Glutamatergic neuron (in vitro differentiated cells): ENCODE results near the gene VSTM1. TPM values are rescaled to one million over a fixed set of nuclear protein-coding genes. Genes with fewer than 3 reads are reported as not detected.
A peak's percentile ranks its signal among the peaks of the same experiment; 100 is the strongest.
"Not testable (repeated sequence)": the region's sequence is repeated elsewhere in the genome, so short reads cannot be mapped to it uniquely, and the experiment has no call there.

Experiments used
- DNase-seq: peaks from one replicate; pipeline ENCODE4 v3.0.0; 2022
- H3K27ac Mint-ChIP-seq: one replicate; pipeline ENCODE4 v1.8.0; 2020; ENCODE audit warnings: mild to moderate bottlenecking, mixed read lengths, inconsistent platforms; ENCODE audit not compliant: unreplicated experiment
- H3K27me3 Mint-ChIP-seq: one replicate; pipeline ENCODE4 v1.8.0; 2020; ENCODE audit warnings: mild to moderate bottlenecking, moderate library complexity, mixed read lengths, inconsistent platforms; ENCODE audit not compliant: unreplicated experiment
- H3K36me3 Mint-ChIP-seq: one replicate; pipeline ENCODE4 v1.8.0; 2020; ENCODE audit warnings: mild to moderate bottlenecking, mixed read lengths, inconsistent platforms; ENCODE audit not compliant: unreplicated experiment
- H3K4me1 Mint-ChIP-seq: one replicate; pipeline ENCODE4 v1.8.0; 2020; ENCODE audit warnings: mild to moderate bottlenecking, low read depth, mixed read lengths, inconsistent platforms; ENCODE audit not compliant: unreplicated experiment
- H3K4me3 Mint-ChIP-seq: one replicate; pipeline ENCODE4 v1.8.0; 2020; ENCODE audit warnings: mild to moderate bottlenecking, mixed read lengths, inconsistent platforms; ENCODE audit not compliant: unreplicated experiment
- H3K9me3 Mint-ChIP-seq: one replicate; pipeline ENCODE4 v1.8.0; 2020; ENCODE audit warnings: mild to moderate bottlenecking, moderate library complexity, mixed read lengths, inconsistent platforms; ENCODE audit not compliant: unreplicated experiment
- CTCF ChIP-seq: fragments of 200-600 bp; sonication (generic); IDR thresholded peaks from one replicate; pipeline ENCODE4 v1.5.0; 2021; ENCODE audit not compliant: partially characterized antibody, unreplicated experiment
- total RNA-seq: library from RNA; stranded (reverse); fragmentation: NEBNext Ultra II Directional; extraction: Animal tissue kit (Norgen Biotek cat#: 25700); gene quantifications from one replicate; pipeline ENCODE4 v1.2.1, GENCODE V29; 2021; ENCODE audit not compliant: unreplicated experiment

The VSTM1 gene
- total RNA-seq, 1 donor from 2014 or later: not detected

DNA sequence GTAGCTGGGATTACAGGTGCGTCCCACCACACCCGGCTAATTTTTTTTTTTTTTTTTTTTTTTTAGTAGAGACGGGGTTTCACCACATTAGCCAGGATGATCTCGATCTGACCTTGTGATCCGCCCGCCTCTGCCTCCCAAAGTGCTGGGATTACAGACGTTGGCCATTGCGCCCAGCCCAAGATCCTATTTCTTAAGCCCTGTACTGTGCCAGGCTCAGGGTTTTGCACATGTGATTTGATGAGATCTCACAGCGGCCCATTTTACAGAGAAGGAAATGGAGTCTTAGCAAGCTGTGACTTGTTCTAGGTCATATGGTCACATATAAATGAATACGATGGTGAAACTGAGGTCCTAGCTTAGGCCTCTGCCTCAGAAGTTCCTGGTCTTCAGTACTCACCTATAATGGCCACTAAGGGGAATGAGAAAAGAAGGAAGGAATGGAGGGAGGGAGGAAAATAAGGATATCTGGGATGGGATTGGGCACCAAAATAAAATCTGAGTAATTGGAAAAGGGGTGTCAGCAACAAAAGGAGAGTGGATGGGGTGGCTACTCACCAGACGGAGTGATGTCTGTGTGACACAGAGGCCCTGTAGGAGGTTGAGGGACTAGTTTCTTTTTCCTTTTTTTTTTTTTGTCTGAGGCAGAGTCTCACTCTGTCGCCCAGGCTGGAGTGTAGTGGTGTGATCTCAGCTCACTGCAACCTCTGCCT lies 35.6 kb upstream of the VSTM1 start:
- H3K36me3 Mint-ChIP-seq: no peaks in the 10 kb centered on the region
- no peak for DNase-seq
- TF ChIP-seq CTCF: no peak
- H3K4me1 Mint-ChIP-seq: peaks cover 2% of the 10 kb centered on the region
- no peak overlapping the region for H3K4me3 Mint-ChIP-seq
- H3K27me3 Mint-ChIP-seq: peaks cover 12% of the 10 kb centered on the region
- H3K9me3 Mint-ChIP-seq: peaks cover 4% of the 10 kb centered on the region
- H3K27ac Mint-ChIP-seq: no peak overlapping the region

DNA sequence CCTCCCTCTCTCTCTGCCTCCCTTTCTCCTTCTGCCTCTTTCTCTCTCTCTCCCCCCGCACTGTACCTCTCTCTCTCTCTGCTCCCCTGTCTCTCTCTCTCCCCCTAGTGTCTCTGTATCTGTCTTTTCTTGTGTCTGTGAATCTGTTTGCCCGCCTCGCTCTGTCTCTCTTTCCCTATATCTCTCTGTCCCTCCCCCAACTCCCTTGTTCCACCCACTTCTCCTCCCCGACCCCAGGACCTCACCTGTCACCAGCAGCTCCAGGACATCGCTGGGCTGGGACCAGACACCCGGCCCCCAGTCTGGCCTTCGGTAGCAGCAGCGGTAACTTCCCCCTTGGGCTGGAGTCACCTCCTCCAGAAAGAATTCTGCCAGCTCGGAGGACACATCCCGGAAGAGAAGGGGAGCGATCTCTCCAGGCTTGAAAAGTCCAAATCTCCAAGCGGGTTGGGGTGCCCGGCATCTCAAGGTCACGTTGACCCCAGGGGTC lies 33.0 kb upstream of the VSTM1 start:
- TF ChIP-seq CTCF: no peak
- Mint-ChIP-seq H3K36me3 (peaks cover 3% of the 10 kb centered on the region), H3K27me3 (peaks cover 8% of the 10 kb centered on the region), H3K9me3 (peaks cover 1% of the 10 kb centered on the region), H3K27ac (no peak overlapping the region), H3K4me1 (no peaks in the 10 kb centered on the region), H3K4me3 (peak overlapping the region; percentile 35)
- DNase-seq: no peak

- H3K27me3 Mint-ChIP-seq, H3K36me3 Mint-ChIP-seq, H3K9me3 Mint-ChIP-seq, H3K4me1 Mint-ChIP-seq, H3K27ac Mint-ChIP-seq: not testable (repeated sequence)
- peak; percentile 73 for DNase-seq
- peak overlapping the region; percentile 85 for H3K4me3 Mint-ChIP-seq
Measured at GRCh38 chr19:54095859-54096616, 32.3 kb upstream of the VSTM1 start.

DNA sequence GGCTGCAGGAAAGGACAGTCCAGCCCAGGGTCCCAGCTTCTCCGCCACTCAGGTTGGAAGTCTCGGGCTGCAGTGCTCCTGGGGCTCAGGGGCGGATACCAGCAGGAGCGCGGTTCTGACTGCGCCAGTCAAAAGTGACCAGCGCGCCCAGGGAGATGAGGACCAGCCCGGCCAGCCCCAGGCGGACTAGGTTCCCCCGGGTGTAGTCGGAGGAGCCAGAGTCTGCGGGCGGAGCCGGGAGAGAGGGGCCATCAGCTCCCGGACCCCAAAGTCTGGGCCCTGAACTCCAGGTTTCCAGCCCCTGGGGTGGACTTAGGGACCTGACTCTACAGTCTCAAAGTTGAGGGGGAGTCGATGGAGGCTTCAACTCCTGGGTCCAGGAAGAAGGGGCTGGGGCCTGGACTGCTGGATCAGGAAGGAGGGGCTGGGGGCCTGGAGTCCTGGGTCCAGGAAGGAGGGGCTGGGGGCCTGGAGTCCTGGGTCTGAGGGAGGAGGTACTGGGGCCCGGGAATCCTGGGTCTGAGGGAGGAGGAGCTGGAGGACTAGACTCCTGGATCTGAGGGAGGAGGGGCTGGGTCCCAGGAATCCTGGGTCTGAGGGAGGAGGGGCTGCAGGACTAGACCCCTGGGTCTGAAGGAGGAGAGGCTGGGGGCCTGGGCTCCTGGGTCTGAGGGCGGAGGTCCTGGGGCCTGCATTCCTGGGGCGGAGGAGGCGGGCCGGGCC lies 31.6 kb upstream of the VSTM1 start:
- H3K4me1 Mint-ChIP-seq: no peaks in the 10 kb centered on the region
- H3K36me3 Mint-ChIP-seq: peaks cover 3% of the 10 kb centered on the region
- H3K9me3 Mint-ChIP-seq: peaks cover 1% of the 10 kb centered on the region
- H3K4me3 Mint-ChIP-seq: no peak overlapping the region
- H3K27ac Mint-ChIP-seq: no peak overlapping the region
- peaks cover 8% of the 10 kb centered on the region for H3K27me3 Mint-ChIP-seq
- no peak for TF ChIP-seq CTCF
- no peak for DNase-seq

DNA sequence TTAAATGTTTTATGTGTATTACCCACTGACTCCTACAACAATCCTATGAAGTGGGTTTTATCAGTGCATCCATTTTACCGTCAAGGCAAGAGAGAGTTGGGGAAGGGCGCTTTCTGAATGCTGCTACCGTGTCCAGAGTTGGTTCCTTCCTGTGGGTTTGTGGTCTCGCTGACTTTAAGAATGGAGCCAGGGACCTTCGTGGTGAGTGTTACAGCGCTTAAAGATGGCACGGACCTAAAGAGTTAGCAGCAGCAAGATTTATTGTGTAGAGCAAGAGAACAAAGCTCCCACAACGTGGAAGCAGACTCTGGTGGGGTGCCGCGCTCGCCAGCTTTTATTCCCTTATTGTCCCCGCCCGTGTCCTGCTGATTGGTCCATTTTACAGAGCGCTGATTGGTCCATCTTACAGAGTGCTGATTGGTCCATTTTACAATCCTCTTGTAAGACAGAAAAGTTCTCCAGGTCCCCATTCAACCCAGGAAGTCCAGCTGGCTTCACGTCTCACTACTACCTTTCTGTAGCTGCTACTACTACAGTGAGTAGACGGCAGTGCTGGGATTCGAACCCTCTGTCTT lies 30.8 kb upstream of the VSTM1 start:
- TF ChIP-seq CTCF: no peak
- H3K27me3 Mint-ChIP-seq: peaks cover 8% of the 10 kb centered on the region
- H3K4me1 Mint-ChIP-seq: no peaks in the 10 kb centered on the region
- H3K27ac Mint-ChIP-seq: no peak overlapping the region
- H3K4me3 Mint-ChIP-seq: no peak overlapping the region
- H3K9me3 Mint-ChIP-seq: peaks cover 1% of the 10 kb centered on the region
- DNase-seq: no peak
- H3K36me3 Mint-ChIP-seq: peaks cover 3% of the 10 kb centered on the region
